Caco-2 (cell line): ENCODE results near the gene TBCE. TPM values are rescaled to one million over a fixed set of nuclear protein-coding genes. Genes with fewer than 3 reads are reported as not detected.
A peak's percentile ranks its signal among the peaks of the same experiment; 100 is the strongest.

Experiments used
- BruUV-seq: library from RNA; stranded (reverse); fragments of 400-500 nt; replicated peaks from 2 replicates; lab custom pipeline; 2021; lab: Mats Ljungman, UMichigan
- CTCF ChIA-PET: fragments of 300-600 bp; sonication (Branson Sonifier 250); formaldehyde crosslinking; loops from one replicate; lab custom pipeline; 2022; ENCODE audit warnings: antibody characterized with exemption; lab: Charles Lee
- POLR2A ChIA-PET: fragments of 300-600 bp; sonication (Branson Sonifier 250); formaldehyde crosslinking; loops from one replicate; lab custom pipeline; 2022; ENCODE audit warnings: antibody characterized with exemption; lab: Charles Lee
- DNase-seq, 2 experiments: peaks; one replicate each; pipeline versions ENCODE4 v3.0.0 to v3.0.0-alpha.2; 2020 to 2022
- H3K27me3 ChIP-seq: replicated peaks from 2 replicates; pipeline ENCODE4 v1.6.0; 2011; ENCODE audit warnings: low read length; ENCODE audit not compliant: control insufficient read depth, insufficient read depth
- H3K36me3 ChIP-seq: 2 replicates; pipeline ENCODE4 v1.5.1; 2011; ENCODE audit warnings: low read length; ENCODE audit not compliant: control insufficient read depth, insufficient read depth
- H3K4me1 ChIP-seq: fragments of 250-450 bp; sonication (Bioruptor Pico); 2 replicates; pipeline ENCODE4 v1.5.1; 2020; ENCODE audit warnings: mild to moderate bottlenecking
- H3K4me3 ChIP-seq: 2 replicates; pipeline ENCODE4 v1.5.1; 2011; ENCODE audit warnings: low read depth, mild to moderate bottlenecking, control low read depth, low read length
- H3K9me3 ChIP-seq: fragments of 250-450 bp; sonication (Bioruptor Pico); 2 replicates; pipeline ENCODE4 v1.5.1; 2020; ENCODE audit warnings: mild to moderate bottlenecking, moderate library complexity
- H3K27ac Mint-ChIP-seq: one replicate; pipeline ENCODE4 v1.8.0; 2022; ENCODE audit warnings: mixed read lengths; ENCODE audit not compliant: unreplicated experiment
- H3K27me3 Mint-ChIP-seq: one replicate; pipeline ENCODE4 v1.8.0; 2022; ENCODE audit warnings: mixed read lengths; ENCODE audit not compliant: insufficient read depth, unreplicated experiment
- H3K36me3 Mint-ChIP-seq: one replicate; pipeline ENCODE4 v1.8.0; 2022; ENCODE audit warnings: mild to moderate bottlenecking, mixed read lengths; ENCODE audit not compliant: insufficient read depth, unreplicated experiment
- H3K4me1 Mint-ChIP-seq: one replicate; pipeline ENCODE4 v1.8.0; 2022; ENCODE audit warnings: low read depth, mixed read lengths; ENCODE audit not compliant: unreplicated experiment
- H3K4me3 Mint-ChIP-seq: one replicate; pipeline ENCODE4 v1.8.0; 2022; ENCODE audit warnings: mild to moderate bottlenecking, moderate library complexity, mixed read lengths; ENCODE audit not compliant: unreplicated experiment
- H3K9me3 Mint-ChIP-seq: one replicate; pipeline ENCODE4 v1.8.0; 2022; ENCODE audit warnings: mixed read lengths; ENCODE audit not compliant: unreplicated experiment
- CTCF ChIP-seq, 2 experiments: fragments of 200-600 bp in 1 of 2; IDR thresholded peaks; 1 replicate in 1 of 2; 2 replicates in 1 of 2; pipeline versions ENCODE4 v1.5.1 to v1.8.0; 2011 to 2022; ENCODE audit warnings: antibody characterized with exemption in 1 of 2, control low read depth in 1 of 2, inconsistent platforms in 1 of 2, low read depth in 1 of 2, low read length in 1 of 2, mild to moderate bottlenecking in 1 of 2, moderate library complexity in 1 of 2; ENCODE audit not compliant: insufficient read depth in 1 of 2, severe bottlenecking in 1 of 2, unreplicated experiment in 1 of 2
- intact Hi-C: fragments of 100-400 bp; cut with micrococcal nuclease; formaldehyde crosslinking; loops from one replicate; pipeline ENCODE4 v1.10.0; 2022; ENCODE audit not compliant: unreplicated experiment
- total RNA-seq: library from RNA; stranded (reverse); gene quantifications from 2 replicates; pipeline ENCODE4 v1.2.3, GENCODE V29; 2022

Gene TBCE
- total RNA-seq, 1 experiment from 2014 or later, result 40.0 TPM

DNA sequence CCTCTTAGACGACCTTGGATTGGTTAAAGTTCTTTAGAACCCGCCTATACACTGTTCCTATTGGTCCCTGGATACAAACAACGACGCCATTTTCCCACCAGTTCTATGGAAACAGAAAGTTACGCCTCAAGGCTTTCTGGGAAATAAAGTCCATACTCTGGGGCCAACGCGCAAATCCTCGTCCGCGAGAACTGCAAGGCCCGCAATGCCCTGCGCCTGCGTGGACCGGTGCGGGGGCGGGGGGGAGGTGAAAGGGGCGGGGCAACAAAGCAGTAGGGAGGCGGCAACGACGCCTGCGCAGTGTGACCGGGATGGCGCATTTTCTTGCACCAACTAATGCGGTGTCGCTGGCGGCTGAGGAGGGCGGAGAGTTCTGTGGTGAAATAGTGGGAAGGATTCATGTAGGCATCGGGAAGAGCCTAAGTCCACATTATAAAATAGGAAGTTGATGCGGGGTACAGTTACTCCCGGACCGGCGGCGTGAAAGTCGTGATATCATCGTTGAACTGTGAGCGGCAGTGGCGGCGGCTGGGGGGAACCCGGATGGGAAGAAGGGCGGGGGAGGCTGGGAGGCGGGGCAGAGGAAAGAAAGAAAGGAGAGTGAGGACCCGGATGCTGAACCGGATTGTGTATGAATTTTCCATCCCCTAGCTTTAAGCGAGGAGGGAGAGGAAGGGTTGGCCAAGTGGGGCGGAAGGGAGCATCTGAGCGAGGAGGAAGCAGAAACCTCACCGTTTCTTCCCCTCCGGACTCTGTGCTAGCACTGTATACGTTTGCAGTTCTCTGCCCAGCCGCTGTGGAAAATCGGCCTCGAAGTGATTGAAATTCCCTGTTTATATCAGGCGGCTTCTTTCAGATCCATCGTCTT, 38.7 kb upstream of the TBCE start, which contains the start of gene GGPS1:
Gene GGPS1 (plus strand): TSS at position 300 of the 868 bp plus-strand sequence. CDS start 6,695 bp downstream, outside the sequence.
- no peak within 1 kb of the TSS for H3K4me3 Mint-ChIP-seq
- BruUV-seq, result TSS peak; percentile 58
- no peak within 1 kb of the TSS for H3K27ac Mint-ChIP-seq
- H3K4me1 Mint-ChIP-seq, result peaks cover 24% of the 10 kb centered on the region
- no peaks in the 10 kb centered on the region for H3K27me3 Mint-ChIP-seq
- CTCF ChIA-PET, result interaction anchor here (0.6 to 1.8 kb wide), 6 partner anchors 39 to 517 kb away, joined by 3 to 10 read pairs (median 4); partner anchors contain the start of gene TBCE
- H3K36me3 Mint-ChIP-seq, result peaks cover 23% of the 10 kb centered on the region
- no peak for TF ChIP-seq CTCF (IDR thresholded peaks at IDR 0.05; ENCODE audit: insufficient read depth in 1 of 2, low read depth in 1 of 2, low read length in 1 of 2, severe bottlenecking in 1 of 2, unreplicated experiment in 1 of 2)
- Histone ChIP-seq H3K36me3 (no peaks in the 10 kb centered on the region), H3K4me3 (peak within 1 kb of the TSS; percentile 95), H3K4me1 (peaks cover 17% of the 10 kb centered on the region), H3K27me3 (no peaks in the 10 kb centered on the region), H3K9me3 (no peaks in the 10 kb centered on the region)
- no peaks in the 10 kb centered on the region for H3K9me3 Mint-ChIP-seq
- peak; percentile 96 to 98 for DNase-seq
- intact Hi-C loops, result loop anchor here (1.0 to 2.0 kb wide), 7 partner anchors 32 to 200 kb away; partner anchors contain the start of genes B3GALNT2, RBM34, TBCE and TOMM20
- POLR2A ChIA-PET, result interaction anchor here (0.6 to 1.9 kb wide), 8 partner anchors 32 to 383 kb away, joined by 3 to 14 read pairs (median 6); partner anchors contain the start of gene TBCE

DNA sequence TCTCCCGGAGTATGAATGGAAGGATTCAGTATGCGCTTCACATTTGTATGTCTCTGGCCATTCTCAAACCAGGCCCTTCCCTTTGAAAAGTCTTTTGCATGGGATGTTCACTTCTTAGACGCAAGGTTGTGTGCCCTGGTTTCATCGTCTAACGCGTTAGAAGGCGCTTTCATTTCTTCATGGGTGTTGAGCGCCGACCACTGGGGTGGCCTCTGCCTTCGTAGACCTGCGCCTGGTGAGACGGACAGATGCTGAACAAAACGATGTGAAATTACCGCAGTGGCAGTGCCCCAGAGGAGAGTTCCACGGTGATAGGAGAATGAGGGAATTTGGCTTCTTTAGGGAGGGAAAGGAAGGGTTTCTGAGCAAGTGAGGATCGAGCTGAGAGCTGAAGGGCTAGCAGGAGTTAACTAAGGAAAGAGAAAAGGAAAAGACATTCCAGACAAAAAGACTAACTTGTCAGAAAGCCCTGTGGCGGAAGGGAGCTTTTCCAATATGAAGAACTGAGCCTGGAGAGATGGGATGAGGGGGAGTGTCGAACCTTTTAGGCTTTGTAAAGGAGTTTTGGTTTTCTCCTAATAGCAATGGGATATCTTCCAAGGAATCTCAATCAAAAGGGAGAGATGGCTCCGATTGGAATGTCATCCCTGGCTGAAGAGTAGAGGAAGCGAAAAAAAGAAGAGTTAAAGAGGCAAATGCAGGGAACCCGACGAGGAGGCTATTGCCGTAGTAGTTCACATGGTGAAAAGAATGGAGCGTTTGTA, 37.9 kb upstream of the TBCE start:
- ChIA-PET CTCF (interaction anchor here (0.6 to 1.8 kb wide), 3 partner anchors 86 to 88 kb away, joined by 3 to 5 read pairs (median 4); no protein-coding TSS in a partner anchor), POLR2A (interaction anchor here (0.6 to 2.9 kb wide), 6 partner anchors 33 to 119 kb away, joined by 3 to 19 read pairs (median 4); partner anchors contain the start of gene TBCE)
- Mint-ChIP-seq H3K27ac (no peak overlapping the region), H3K4me1 (peaks cover 24% of the 10 kb centered on the region), H3K36me3 (peaks cover 19% of the 10 kb centered on the region), H3K9me3 (no peaks in the 10 kb centered on the region), H3K4me3 (no peak overlapping the region), H3K27me3 (no peaks in the 10 kb centered on the region)
- intact Hi-C loops, result loop anchor here (2.0 kb wide), 2 partner anchors 169 to 201 kb away; partner anchors contain the start of genes RBM34 and TOMM20
- peak; percentile 39 to 57 for DNase-seq
- peaks cover 17% of the 10 kb centered on the region for H3K4me1 ChIP-seq
- H3K4me3 ChIP-seq, result peak overlapping the region; percentile 55
- no TSS peak for BruUV-seq
- H3K9me3 ChIP-seq, result no peaks in the 10 kb centered on the region
- TF ChIP-seq CTCF (IDR thresholded peaks at IDR 0.05; ENCODE audit: insufficient read depth in 1 of 2, low read depth in 1 of 2, low read length in 1 of 2, severe bottlenecking in 1 of 2, unreplicated experiment in 1 of 2), result no peak
- no peaks in the 10 kb centered on the region for H3K36me3 ChIP-seq
- H3K27me3 ChIP-seq, result no peaks in the 10 kb centered on the region

DNA sequence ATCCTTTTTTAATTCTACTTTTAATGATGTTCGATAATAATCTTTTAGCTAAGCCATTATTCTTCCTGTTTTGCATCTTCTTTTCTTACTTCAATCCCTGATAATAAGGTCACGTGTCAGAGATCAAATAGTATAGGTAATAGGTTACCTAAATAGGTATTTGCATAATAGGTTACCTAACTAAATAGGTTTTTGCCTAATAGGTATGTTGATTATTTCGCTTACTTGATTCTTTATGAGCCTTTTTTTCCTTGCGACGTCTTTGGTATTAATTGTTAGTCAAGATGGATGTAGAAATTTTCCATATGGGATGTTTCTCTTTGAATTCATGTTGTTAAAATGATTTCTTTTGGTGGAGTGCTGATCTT, 36.3 kb upstream of the TBCE start:
- Histone ChIP-seq H3K4me1 (peaks cover 17% of the 10 kb centered on the region), H3K4me3 (peak overlapping the region; percentile 55), H3K27me3 (no peaks in the 10 kb centered on the region), H3K9me3 (no peaks in the 10 kb centered on the region), H3K36me3 (no peaks in the 10 kb centered on the region)
- H3K9me3 Mint-ChIP-seq, result no peaks in the 10 kb centered on the region
- H3K27ac Mint-ChIP-seq, result peak overlapping the region; percentile 29
- TF ChIP-seq CTCF (IDR thresholded peaks at IDR 0.05; ENCODE audit: insufficient read depth in 1 of 2, low read depth in 1 of 2, low read length in 1 of 2, severe bottlenecking in 1 of 2, unreplicated experiment in 1 of 2), result no peak
- no peak for DNase-seq
- BruUV-seq, result no TSS peak
- H3K36me3 Mint-ChIP-seq, result peaks cover 13% of the 10 kb centered on the region
- POLR2A ChIA-PET, result interaction anchor here (2.9 kb wide), 1 partner anchor 36 kb away, joined by 19 read pairs; the partner anchor contains the start of gene TBCE
- intact Hi-C loops, result no loop called here
- no peaks in the 10 kb centered on the region for H3K27me3 Mint-ChIP-seq
- H3K4me1 Mint-ChIP-seq, result peaks cover 24% of the 10 kb centered on the region
- no peak overlapping the region for H3K4me3 Mint-ChIP-seq
- CTCF ChIA-PET, result no interaction called here
